Gastrocnemius medialis (tissue), 4 donors: ENCODE data around the gene NCOA6.

Experiments
- CTCF ChIP-seq, 5 experiments: fragments of 450-650 bp in 3 of 5; fragments of 200-600 bp in 2 of 5; sonication (generic) in 2 of 5; IDR thresholded peaks in 4 of 5; conservative IDR thresholded peaks in 1 of 5; 1 replicate in 4 of 5; 2 replicates in 1 of 5; pipeline ENCODE4 v1.5.1; 2016 to 2019; ENCODE audit warnings: antibody characterized with exemption in 5 of 5, mild to moderate bottlenecking in 3 of 5, moderate library complexity in 3 of 5
- POLR2A ChIP-seq, 2 donors: fragments of 450-650 bp; IDR thresholded peaks; one replicate each; pipeline ENCODE4 v1.6.1; 2017; ENCODE audit warnings: antibody characterized with exemption in 2 of 2, mild to moderate bottlenecking in 2 of 2, moderate library complexity in 2 of 2

GRCh38 chr20:34675561-34675960 lies 149.9 kb downstream of the NCOA6 start:
- no peak for TF ChIP-seq CTCF (IDR thresholded peaks at IDR 0.05 in 4 of 5, conservative IDR thresholded peaks at IDR 0.05 in 1 of 5)
- TF ChIP-seq POLR2A (IDR thresholded peaks at IDR 0.05), result no peak
